DND-41 (cell line): ENCODE measurements around the gene PPIC.
"Not testable (repeated sequence)": the region's sequence is repeated elsewhere in the genome, so short reads cannot be mapped to it uniquely, and the experiment has no call there.

ENCODE experiments used
- ATAC-seq: fragments of 200-7000 bp; cut with Tn5 transposase; 3 replicates; pipeline ENCODE4 v1.9.1; 2021; ENCODE audit warnings: low read depth; ENCODE audit not compliant: insufficient read depth
- DNase-seq: peaks from one replicate; pipeline ENCODE4 v3.0.0-alpha.2; 2020
- H2AFZ ChIP-seq: 2 replicates; pipeline ENCODE4 v1.6.0; 2012; ENCODE audit warnings: low read depth, low read length
- H3K27ac ChIP-seq: 2 replicates; pipeline ENCODE4 v1.5.1; 2012; ENCODE audit warnings: low read length, inconsistent platforms
- H3K27me3 ChIP-seq: fragments of 200-600 bp; sonication (generic); 2 replicates; pipeline ENCODE4 v1.6.0; 2012; ENCODE audit warnings: low read length, mild to moderate bottlenecking, inconsistent platforms; ENCODE audit not compliant: insufficient read depth, poor library complexity
- H3K36me3 ChIP-seq: 2 replicates; pipeline ENCODE4 v1.5.1; 2012; ENCODE audit warnings: low read length, inconsistent platforms; ENCODE audit not compliant: insufficient read depth
- H3K4me1 ChIP-seq: 2 replicates; pipeline ENCODE4 v1.5.1; 2012; ENCODE audit warnings: mild to moderate bottlenecking, low read length; ENCODE audit not compliant: insufficient read depth
- H3K4me2 ChIP-seq: 2 replicates; pipeline ENCODE4 v1.6.0; 2012; ENCODE audit warnings: mild to moderate bottlenecking, moderate library complexity, low read length, inconsistent platforms; ENCODE audit not compliant: insufficient read depth
- H3K4me3 ChIP-seq, 2 experiments: fragments of 200-600 bp in 1 of 2; shearing (Covaris generic) in 1 of 2; 2 replicates each; pipeline ENCODE4 v1.5.1; 2012 to 2016; ENCODE audit warnings: inconsistent platforms in 2 of 2, low read length in 2 of 2, mild to moderate bottlenecking in 2 of 2, low read depth in 1 of 2, moderate library complexity in 1 of 2
- H3K79me2 ChIP-seq: 2 replicates; pipeline ENCODE4 v1.6.0; 2012; ENCODE audit warnings: low read length, inconsistent platforms; ENCODE audit not compliant: insufficient read depth
- H3K9ac ChIP-seq: 2 replicates; pipeline ENCODE4 v1.6.0; 2012; ENCODE audit warnings: low read depth, mild to moderate bottlenecking, inconsistent platforms, low read length, moderate library complexity
- H3K9me3 ChIP-seq: 2 replicates; pipeline ENCODE4 v1.5.1; 2012; ENCODE audit warnings: low read length, moderate library complexity, mild to moderate bottlenecking, inconsistent platforms; ENCODE audit not compliant: insufficient read depth, severe bottlenecking
- H4K20me1 ChIP-seq: 2 replicates; pipeline ENCODE4 v1.6.0; 2012; ENCODE audit warnings: low read length; ENCODE audit not compliant: insufficient read depth
- EZH2 ChIP-seq: IDR thresholded peaks from 3 replicates; pipeline ENCODE4 v1.6.1; 2012; ENCODE audit warnings: borderline replicate concordance, low read depth, mild to moderate bottlenecking, moderate library complexity, low read length, inconsistent platforms; ENCODE audit not compliant: severe bottlenecking
- TF ChIP-seq, protein P1 (sequence below): IDR thresholded peaks from 2 replicates; pipeline ENCODE4 v1.5.1; 2012; ENCODE audit warnings: borderline replicate concordance, low read length, moderate library complexity, mild to moderate bottlenecking; ENCODE audit not compliant: poor library complexity, severe bottlenecking; ENCODE audit errors: extremely low read depth

The PPIC gene

DNA sequence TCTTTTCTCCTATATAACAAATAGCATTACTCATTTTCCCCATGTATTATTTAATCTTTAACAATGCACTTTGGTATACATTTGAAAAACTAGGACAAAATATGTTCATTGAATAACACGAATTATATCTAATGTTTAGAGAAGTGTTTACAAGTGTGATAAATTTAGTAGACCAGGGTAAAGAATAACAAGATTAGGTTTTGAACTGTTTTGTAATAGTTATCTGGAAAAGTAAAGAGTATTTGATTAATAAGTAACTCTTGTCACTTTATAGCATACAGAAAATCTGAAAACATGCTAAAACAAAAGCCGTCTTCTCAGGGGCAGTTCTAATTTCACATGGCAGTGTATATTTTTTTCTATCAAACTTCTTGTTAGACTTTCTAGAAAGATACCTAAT, 58.5 kb downstream of the PPIC start:
- no peak overlapping the region for H3K4me2 ChIP-seq
- H4K20me1 ChIP-seq = no peaks in the 10 kb centered on the region
- DNase-seq (no peak), ATAC-seq (no peak)
- no peak for TF ChIP-seq EZH2
- TF ChIP-seq, protein P1, sequence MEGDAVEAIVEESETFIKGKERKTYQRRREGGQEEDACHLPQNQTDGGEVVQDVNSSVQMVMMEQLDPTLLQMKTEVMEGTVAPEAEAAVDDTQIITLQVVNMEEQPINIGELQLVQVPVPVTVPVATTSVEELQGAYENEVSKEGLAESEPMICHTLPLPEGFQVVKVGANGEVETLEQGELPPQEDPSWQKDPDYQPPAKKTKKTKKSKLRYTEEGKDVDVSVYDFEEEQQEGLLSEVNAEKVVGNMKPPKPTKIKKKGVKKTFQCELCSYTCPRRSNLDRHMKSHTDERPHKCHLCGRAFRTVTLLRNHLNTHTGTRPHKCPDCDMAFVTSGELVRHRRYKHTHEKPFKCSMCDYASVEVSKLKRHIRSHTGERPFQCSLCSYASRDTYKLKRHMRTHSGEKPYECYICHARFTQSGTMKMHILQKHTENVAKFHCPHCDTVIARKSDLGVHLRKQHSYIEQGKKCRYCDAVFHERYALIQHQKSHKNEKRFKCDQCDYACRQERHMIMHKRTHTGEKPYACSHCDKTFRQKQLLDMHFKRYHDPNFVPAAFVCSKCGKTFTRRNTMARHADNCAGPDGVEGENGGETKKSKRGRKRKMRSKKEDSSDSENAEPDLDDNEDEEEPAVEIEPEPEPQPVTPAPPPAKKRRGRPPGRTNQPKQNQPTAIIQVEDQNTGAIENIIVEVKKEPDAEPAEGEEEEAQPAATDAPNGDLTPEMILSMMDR = no peak
- H3K9me3 ChIP-seq = no peaks in the 10 kb centered on the region
- no peak overlapping the region for H3K4me3 ChIP-seq
- no peaks in the 10 kb centered on the region for H3K36me3 ChIP-seq
- no peak overlapping the region for H2AFZ ChIP-seq
- no peak overlapping the region for H3K27ac ChIP-seq
- no peaks in the 10 kb centered on the region for H3K4me1 ChIP-seq
- H3K9ac ChIP-seq = no peak overlapping the region
- no peaks in the 10 kb centered on the region for H3K27me3 ChIP-seq
- no peaks in the 10 kb centered on the region for H3K79me2 ChIP-seq

- H3K9ac ChIP-seq = no peak overlapping the region
- TF ChIP-seq, protein P1 = no peak
- TF ChIP-seq EZH2 = no peak
Measured at GRCh38 chr5:122977319-122977718, 59.2 kb downstream of the PPIC start.

DNA sequence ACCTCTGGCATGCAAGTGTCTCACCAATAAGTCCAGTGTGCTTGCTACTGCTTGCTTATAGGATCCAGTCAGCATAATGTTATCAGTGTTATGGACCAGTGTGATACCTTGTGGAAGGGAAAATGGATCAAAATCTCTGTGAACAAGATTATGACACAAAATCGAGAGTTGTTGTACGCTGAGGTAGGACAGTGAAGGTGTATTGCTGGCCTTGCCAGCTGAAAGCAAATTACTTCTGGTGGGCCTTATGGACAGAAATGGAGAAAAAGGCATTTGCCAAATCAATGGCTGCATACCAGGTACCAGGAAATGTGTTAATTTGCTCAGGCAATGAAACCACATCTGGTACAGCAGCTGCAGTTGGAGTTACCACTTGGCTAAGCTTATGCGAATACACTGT, 62.3 kb downstream of the PPIC start:
- not testable (repeated sequence) for H4K20me1 ChIP-seq, H3K4me2 ChIP-seq, H3K79me2 ChIP-seq, DNase-seq, ATAC-seq, H3K36me3 ChIP-seq, H3K4me3 ChIP-seq, H3K27me3 ChIP-seq, H3K9ac ChIP-seq, H3K4me1 ChIP-seq, H2AFZ ChIP-seq, H3K9me3 ChIP-seq, H3K27ac ChIP-seq

More at GRCh38 chr5:122977319-122977718, 59.2 kb downstream of the PPIC start:
- no peaks in the 10 kb centered on the region for H3K79me2 ChIP-seq
- ATAC-seq = no peak
- H3K36me3 ChIP-seq = no peaks in the 10 kb centered on the region
- no peak overlapping the region for H3K4me2 ChIP-seq
- H2AFZ ChIP-seq = no peak overlapping the region
- no peaks in the 10 kb centered on the region for H3K4me1 ChIP-seq
- no peak for DNase-seq
- no peaks in the 10 kb centered on the region for H4K20me1 ChIP-seq
- no peaks in the 10 kb centered on the region for H3K27me3 ChIP-seq
- no peaks in the 10 kb centered on the region for H3K9me3 ChIP-seq
- no peak overlapping the region for H3K4me3 ChIP-seq
- H3K27ac ChIP-seq = no peak overlapping the region

DNA sequence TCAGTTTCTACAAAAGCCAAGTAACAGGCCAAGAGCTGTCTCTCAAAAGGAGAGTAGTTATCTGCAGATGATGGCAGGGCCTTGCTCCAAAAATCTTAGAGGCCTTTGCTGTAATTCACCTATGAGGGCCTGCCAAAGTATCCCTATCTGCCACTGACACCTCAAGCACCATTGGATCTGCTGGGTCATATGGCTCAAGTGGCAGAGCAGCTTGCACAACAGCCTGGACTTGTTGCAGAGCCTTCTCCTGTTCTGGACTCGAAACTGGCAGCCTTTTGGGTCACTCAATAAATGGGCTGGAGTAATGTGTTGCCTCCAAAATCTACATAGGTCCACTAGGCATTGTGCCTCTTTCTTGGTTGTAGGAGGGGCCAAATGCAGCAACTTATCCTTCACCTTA, 62.8 kb downstream of the PPIC start:
- not testable (repeated sequence) for H3K4me2 ChIP-seq, H3K4me3 ChIP-seq, H3K36me3 ChIP-seq, H2AFZ ChIP-seq, DNase-seq, ATAC-seq, H3K27ac ChIP-seq, H3K9ac ChIP-seq, H3K27me3 ChIP-seq, H3K9me3 ChIP-seq, H3K4me1 ChIP-seq, H4K20me1 ChIP-seq, H3K79me2 ChIP-seq
